Mucosa of descending colon (tissue), 3 donors: Measurements from ENCODE around the gene JMJD8. TPM values are rescaled to one million over a fixed set of nuclear protein-coding genes. Genes with fewer than 3 reads are reported as not detected.
A peak's percentile ranks its signal among the peaks of the same experiment; 100 is the strongest.
"Not testable (repeated sequence)": the region's sequence is repeated elsewhere in the genome, so short reads cannot be mapped to it uniquely, and the experiment has no call there.

Experiments
- ATAC-seq: fragments of 200-7000 bp; cut with Tn5 transposase; one replicate; pipeline ENCODE4 v1.9.1; 2020; ENCODE audit warnings: mild to moderate bottlenecking, moderate library complexity
- DNase-seq, 3 donors: peaks; one replicate each; pipeline ENCODE4 v3.0.0-alpha.2; 2020
- H3K36me3 ChIP-seq: fragments of 200-600 bp; one replicate; pipeline ENCODE4 v1.8.0; 2021; ENCODE audit warnings: low read depth, mild to moderate bottlenecking
- H3K4me1 ChIP-seq: fragments of 200-600 bp; one replicate; pipeline ENCODE4 v1.8.0; 2021; ENCODE audit warnings: low read depth, mild to moderate bottlenecking
- H3K4me3 ChIP-seq: fragments of 200-600 bp; one replicate; pipeline ENCODE4 v1.8.0; 2021; ENCODE audit warnings: mild to moderate bottlenecking
- H3K9me3 ChIP-seq: fragments of 200-600 bp; one replicate; pipeline ENCODE4 v1.8.0; 2021; ENCODE audit warnings: mild to moderate bottlenecking
- CTCF ChIP-seq: fragments of 200-600 bp; IDR thresholded peaks from one replicate; pipeline ENCODE4 v1.8.0; 2022; ENCODE audit warnings: antibody characterized with exemption, mild to moderate bottlenecking
- intact Hi-C, 2 donors: fragments of 100-400 bp; cut with DNase I in 1 of 2; cut with micrococcal nuclease in 1 of 2; formaldehyde crosslinking; loops; one replicate each; pipeline versions ENCODE4 v1.11.0 to v1.11.1; 2022; cut with DNase I, micrococcal nuclease
- total RNA-seq, 3 donors: library from RNA; stranded (reverse); fragmentation: NEBNext Ultra II Directional in 2 of 3; extraction: Animal tissue kit (Norgen Biotek cat#: 25700) in 2 of 3; gene quantifications; one replicate each; pipeline versions ENCODE4 v1.2.1 to v1.2.4, GENCODE V29; 2021 to 2023
- donor health status: DM: no; HTN: no; CAD: no; lungs with moderate emphysema.
- donor health status: DM: no; HTN: no; CAD: no.
- donor health status: DM: no; HTN: yes; CAD: no.

The JMJD8 gene
- total RNA-seq, 3 donors from 2014 or later: 39.5 to 60.5 (median 46.9) TPM

- H3K4me3 ChIP-seq: no peak overlapping the region
- peaks cover 32% of the 10 kb centered on the region for H3K4me1 ChIP-seq
- DNase-seq (no peak), ATAC-seq (no peak)
- no peaks in the 10 kb centered on the region for H3K9me3 ChIP-seq
- intact Hi-C loops: no loop called here
- TF ChIP-seq CTCF: no peak
- no peaks in the 10 kb centered on the region for H3K36me3 ChIP-seq
Measured at GRCh38 chr16:692356-693108, 8.4 kb upstream of the JMJD8 start.

GRCh38 chr16:691242-691641 is 7.1 kb upstream of the JMJD8 start:
- H3K4me1 ChIP-seq: peaks cover 32% of the 10 kb centered on the region
- ATAC-seq: not testable (repeated sequence)

GRCh38 chr16:689175-689897 is 5.2 kb upstream of the JMJD8 start:
- intact Hi-C loops: no loop called here
- no peak for TF ChIP-seq CTCF
- no peaks in the 10 kb centered on the region for H3K9me3 ChIP-seq
- ATAC-seq: no peak
- no peak for DNase-seq
- peaks cover 32% of the 10 kb centered on the region for H3K4me1 ChIP-seq
- H3K4me3 ChIP-seq: peak overlapping the region; percentile 67
- no peaks in the 10 kb centered on the region for H3K36me3 ChIP-seq

More at GRCh38 chr16:691242-691641, 7.1 kb upstream of the JMJD8 start:
- DNase-seq, intact Hi-C loops, H3K4me3 ChIP-seq, H3K36me3 ChIP-seq, H3K9me3 ChIP-seq: not testable (repeated sequence)

- Histone ChIP-seq H3K36me3 (no peaks in the 10 kb centered on the region), H3K4me1 (peaks cover 36% of the 10 kb centered on the region), H3K4me3 (no peak overlapping the region), H3K9me3 (no peaks in the 10 kb centered on the region)
- ATAC-seq (no peak), DNase-seq (no peak)
- no peak for TF ChIP-seq CTCF
- intact Hi-C loops: no loop called here
Measured at GRCh38 chr16:687499-687898, 3.4 kb upstream of the JMJD8 start.

- no peak for TF ChIP-seq CTCF
- Histone ChIP-seq H3K4me3 (no peak overlapping the region), H3K36me3 (peaks cover 5% of the 10 kb centered on the region), H3K4me1 (peaks cover 44% of the 10 kb centered on the region), H3K9me3 (no peaks in the 10 kb centered on the region)
- ATAC-seq (no peak), DNase-seq (no peak)
- intact Hi-C loops: no loop called here
Measured at GRCh38 chr16:686459-687260, 2.5 kb upstream of the JMJD8 start.
